LNCaP clone FGC (cell line): ENCODE measurements around the gene USP24.

Experiments used
- DNase-seq: peaks from one replicate; pipeline ENCODE4 v3.0.0-alpha.2; 2011; ENCODE audit warnings: low read depth
- H3K4me3 ChIP-seq: 2 replicates; pipeline ENCODE4 v1.5.1; 2011; ENCODE audit warnings: mild to moderate bottlenecking, low read depth, low read length, control low read depth
- TF ChIP-seq, protein P1 (sequence below): IDR thresholded peaks from 2 replicates; pipeline ENCODE4 v1.5.1; 2012; ENCODE audit warnings: mild to moderate bottlenecking; ENCODE audit not compliant: control insufficient read depth, insufficient read depth; ENCODE audit errors: extremely low read depth

The USP24 gene

DNA sequence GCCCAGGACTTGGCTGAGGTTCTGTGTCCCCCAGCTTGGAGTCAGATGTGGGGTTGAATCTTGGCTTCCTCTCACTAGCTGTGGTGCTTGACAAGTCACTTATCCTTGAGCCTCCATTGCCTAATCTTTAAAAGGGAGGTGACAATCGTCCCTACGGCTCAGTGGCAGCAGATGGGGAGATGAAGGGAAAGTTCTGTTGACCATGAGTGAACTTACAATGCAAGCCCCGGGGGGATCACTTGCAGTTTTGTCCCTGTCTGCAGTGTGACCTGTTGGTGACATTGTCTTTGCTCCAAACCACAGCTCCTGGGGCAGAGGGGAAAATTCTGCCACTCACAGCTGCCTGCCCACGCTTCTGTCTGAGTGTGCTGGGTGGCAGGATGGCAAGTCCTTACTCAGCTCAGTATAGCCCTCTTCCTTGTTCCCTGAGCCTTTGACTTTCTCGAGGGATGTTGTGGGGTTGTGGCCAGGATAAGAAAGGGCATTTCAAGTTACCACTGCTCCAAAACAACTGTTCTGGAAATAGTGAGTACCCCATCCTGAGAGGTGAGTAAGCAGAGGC, 174.2 kb downstream of the USP24 start:
- DNase-seq: no peak
- H3K4me3 ChIP-seq: no peak overlapping the region
- TF ChIP-seq, protein P1, sequence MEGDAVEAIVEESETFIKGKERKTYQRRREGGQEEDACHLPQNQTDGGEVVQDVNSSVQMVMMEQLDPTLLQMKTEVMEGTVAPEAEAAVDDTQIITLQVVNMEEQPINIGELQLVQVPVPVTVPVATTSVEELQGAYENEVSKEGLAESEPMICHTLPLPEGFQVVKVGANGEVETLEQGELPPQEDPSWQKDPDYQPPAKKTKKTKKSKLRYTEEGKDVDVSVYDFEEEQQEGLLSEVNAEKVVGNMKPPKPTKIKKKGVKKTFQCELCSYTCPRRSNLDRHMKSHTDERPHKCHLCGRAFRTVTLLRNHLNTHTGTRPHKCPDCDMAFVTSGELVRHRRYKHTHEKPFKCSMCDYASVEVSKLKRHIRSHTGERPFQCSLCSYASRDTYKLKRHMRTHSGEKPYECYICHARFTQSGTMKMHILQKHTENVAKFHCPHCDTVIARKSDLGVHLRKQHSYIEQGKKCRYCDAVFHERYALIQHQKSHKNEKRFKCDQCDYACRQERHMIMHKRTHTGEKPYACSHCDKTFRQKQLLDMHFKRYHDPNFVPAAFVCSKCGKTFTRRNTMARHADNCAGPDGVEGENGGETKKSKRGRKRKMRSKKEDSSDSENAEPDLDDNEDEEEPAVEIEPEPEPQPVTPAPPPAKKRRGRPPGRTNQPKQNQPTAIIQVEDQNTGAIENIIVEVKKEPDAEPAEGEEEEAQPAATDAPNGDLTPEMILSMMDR: no peak

DNA sequence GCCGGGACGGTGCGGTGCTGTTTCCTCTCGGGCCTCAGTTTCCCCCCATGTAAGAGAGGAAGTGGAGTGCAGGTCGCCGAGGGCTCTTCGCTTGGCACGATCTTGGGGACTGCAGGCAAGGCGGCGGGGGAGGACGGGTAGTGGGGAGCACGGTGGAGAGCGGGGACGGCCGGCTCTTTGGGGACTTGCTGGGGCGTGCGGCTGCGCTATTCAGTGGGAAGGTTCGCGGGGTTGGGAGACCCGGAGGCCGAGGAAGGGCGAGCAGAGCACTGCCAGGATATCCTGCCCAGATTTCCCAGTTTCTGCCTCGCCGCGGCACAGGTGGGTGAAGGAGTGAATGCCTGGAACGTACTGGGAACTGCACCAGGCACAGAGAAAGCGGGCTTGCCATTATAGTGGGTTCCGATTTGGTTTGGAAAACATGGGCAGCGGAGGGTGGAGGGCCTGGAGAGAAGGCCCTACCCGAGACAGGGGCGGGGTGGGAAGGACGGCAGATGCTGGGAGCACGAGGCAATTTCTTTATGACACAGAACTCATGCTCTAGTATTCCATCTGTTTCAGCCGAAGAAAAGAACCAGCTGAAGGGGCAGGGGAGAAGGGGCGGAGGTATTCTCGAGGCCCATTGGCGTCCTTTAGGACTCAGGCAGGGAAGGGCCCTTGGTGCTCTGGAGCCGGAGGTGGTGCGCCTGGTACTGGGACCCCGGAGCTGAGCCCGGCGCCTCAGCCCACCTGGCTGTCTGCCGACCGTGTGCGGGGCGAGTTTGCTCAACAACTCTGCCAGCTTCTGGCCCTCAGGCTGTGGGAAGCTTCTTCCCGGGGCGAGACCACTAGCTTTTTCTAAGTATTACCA, 174.9 kb downstream of the USP24 start:
- DNase-seq: no peak
- no peak overlapping the region for H3K4me3 ChIP-seq
- TF ChIP-seq, protein P1: no peak

DNA sequence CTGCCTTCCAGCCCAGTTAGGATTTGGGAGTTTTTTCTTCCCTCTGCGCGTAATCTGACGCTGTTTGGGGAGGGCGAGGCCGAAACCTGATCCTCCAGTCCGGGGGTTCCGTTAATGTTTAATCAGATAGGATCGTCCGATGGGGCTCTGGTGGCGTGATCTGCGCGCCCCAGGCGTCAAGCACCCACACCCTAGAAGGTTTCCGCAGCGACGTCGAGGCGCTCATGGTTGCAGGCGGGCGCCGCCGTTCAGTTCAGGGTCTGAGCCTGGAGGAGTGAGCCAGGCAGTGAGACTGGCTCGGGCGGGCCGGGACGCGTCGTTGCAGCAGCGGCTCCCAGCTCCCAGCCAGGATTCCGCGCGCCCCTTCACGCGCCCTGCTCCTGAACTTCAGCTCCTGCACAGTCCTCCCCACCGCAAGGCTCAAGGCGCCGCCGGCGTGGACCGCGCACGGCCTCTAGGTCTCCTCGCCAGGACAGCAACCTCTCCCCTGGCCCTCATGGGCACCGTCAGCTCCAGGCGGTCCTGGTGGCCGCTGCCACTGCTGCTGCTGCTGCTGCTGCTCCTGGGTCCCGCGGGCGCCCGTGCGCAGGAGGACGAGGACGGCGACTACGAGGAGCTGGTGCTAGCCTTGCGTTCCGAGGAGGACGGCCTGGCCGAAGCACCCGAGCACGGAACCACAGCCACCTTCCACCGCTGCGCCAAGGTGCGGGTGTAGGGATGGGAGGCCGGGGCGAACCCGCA, 175.7 kb downstream of the USP24 start, which contains the start of gene PCSK9:
Gene PCSK9, plus strand, starts transcription at position 207 of the 741 bp plus-strand sequence. Its CDS starts 290 bp downstream, at position 497.
- H3K4me3 ChIP-seq: no peak within 1 kb of the TSS
- no peak for DNase-seq
- TF ChIP-seq, protein P1: no peak

DNA sequence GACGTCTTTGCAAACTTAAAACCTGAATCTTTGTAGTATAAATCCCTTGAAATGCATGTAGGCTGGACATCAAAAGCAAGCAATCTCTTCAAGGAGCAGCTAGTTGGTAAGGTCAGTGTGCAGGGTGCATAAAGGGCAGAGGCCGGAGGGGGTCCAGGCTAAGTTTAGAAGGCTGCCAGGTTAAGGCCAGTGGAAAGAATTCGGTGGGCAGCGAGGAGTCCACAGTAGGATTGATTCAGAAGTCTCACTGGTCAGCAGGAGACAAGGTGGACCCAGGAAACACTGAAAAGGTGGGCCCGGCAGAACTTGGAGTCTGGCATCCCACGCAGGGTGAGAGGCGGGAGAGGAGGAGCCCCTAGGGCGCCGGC, 176.2 kb downstream of the USP24 start:
- DNase-seq: no peak
- TF ChIP-seq, protein P1: no peak
- H3K4me3 ChIP-seq: no peak overlapping the region

DNA sequence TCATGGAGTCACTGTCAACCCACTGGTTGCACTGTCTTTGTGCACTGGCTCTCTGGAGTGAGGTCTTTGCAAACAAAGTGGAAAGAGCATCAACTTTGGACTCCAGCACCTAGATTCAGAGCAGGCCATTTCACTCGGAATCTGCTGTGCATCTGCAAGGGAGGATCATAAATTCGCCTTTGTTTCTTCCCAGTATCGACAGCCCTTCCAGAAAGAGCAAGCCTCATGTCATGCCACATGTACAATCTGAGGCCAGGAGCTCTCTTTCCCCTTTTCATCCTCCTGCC, 176.7 kb downstream of the USP24 start:
- DNase-seq: no peak
- no peak overlapping the region for H3K4me3 ChIP-seq
- TF ChIP-seq, protein P1: no peak

DNA sequence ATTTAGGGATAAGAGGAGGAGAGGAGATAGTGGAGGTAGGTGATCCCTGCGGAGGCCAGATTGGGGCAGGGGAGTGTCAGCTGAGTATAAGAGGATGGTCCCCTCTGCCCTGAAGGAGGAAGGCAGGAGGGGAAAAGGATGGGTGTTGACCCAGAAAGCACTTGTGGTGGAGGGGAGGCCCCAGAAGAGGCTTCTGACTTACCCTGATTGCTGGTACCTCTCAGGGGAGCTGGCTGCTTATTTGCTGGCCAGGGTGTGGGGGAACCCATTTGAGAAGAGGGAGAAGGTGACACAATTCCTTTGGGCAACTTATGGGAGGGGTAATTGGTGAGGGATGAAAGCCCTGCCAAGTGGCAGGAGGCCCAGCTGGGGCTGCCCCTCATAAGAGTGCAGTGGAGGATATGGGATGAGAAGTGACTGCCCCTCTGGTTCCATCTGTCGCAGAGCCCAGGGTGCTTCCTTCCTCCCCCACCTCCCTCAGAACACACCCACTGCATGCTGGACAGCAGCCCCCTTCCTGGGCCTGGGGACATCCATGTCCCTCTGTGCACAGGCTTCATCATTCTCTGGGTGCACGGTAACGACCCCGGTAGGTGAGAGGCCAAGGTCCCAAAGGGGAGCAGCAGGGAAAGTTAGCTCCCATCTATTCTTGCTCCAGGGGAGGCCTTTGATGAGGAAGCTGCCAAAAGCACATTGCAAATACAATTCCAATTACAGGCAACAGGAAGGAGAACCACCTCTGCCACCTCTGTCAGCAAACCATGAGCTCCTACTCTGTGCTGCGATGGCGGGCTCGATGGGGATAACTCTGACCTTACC, 177.2 kb downstream of the USP24 start:
- TF ChIP-seq, protein P1: no peak
- no peak overlapping the region for H3K4me3 ChIP-seq
- DNase-seq: no peak
